ENCODE measurements around the gene POU1F1. TPM values are rescaled to one million over a fixed set of nuclear protein-coding genes. Genes with fewer than 3 reads are reported as not detected.

The POU1F1 gene
- total and polyA plus RNA-seq, 2 of the 8 experiments (the other 6 are each of a cell fraction or from before 2014, with no cell fraction given): not detected

GRCh38 chr3:87246662-87247429 lies 29.5 kb downstream of the POU1F1 start:
- H2BK12ac ChIP-seq (ENCODE audit: low read depth, low read length): no peak overlapping the region
- H2AFZ ChIP-seq (ENCODE audit: low read length): no peak overlapping the region
- WGBS, 2 experiments (ENCODE audit: extremely low coverage in 1 of 2, insufficient coverage in 1 of 2, insufficient read length in 1 of 2, insufficient replicate concordance in 2 of 2, low coverage in 1 of 2, low lambda C conversion rate in 2 of 2, missing lambda C conversion rate in 1 of 2): 83% methylated on average over 3 of the region's 3 CpGs; no CpG with 5 or more reads in 1 of the 2 experiments
- no peak overlapping the region for H3K23ac ChIP-seq (ENCODE audit: insufficient read length)
- peaks cover 0 to 1% (median 0%) of the 10 kb centered on the region in 4 experiments; a peak in 1 of 7 replicates for H3K27me3 ChIP-seq (replicated peaks in 1 of 4; ENCODE audit: control insufficient read depth in 3 of 4, extremely low read depth in 1 of 4, insufficient read depth in 3 of 4, low read length in 3 of 4)
- no peak overlapping the region for H2BK20ac ChIP-seq (ENCODE audit: low read length)
- no peak overlapping the region for H4K91ac ChIP-seq (replicated peaks; ENCODE audit: insufficient read length, low read length)
- no peak for FAIRE-seq
- no peaks in the 10 kb centered on the region for H3K9me3 ChIP-seq (ENCODE audit: insufficient read depth in 2 of 2, low read depth in 1 of 2, low read length in 1 of 2)
- no peak overlapping the region for H2AK5ac ChIP-seq (ENCODE audit: low read depth, low read length)
- no peak overlapping the region for H2BK120ac ChIP-seq (replicated peaks; ENCODE audit: low read depth, low read length)
- DNase-seq (ENCODE audit: low read depth in 1 of 2, low spot score in 2 of 2): no peak
- H2BK15ac ChIP-seq (ENCODE audit: low read length): no peak overlapping the region
- no peak overlapping the region for H3K56ac ChIP-seq (replicated peaks; ENCODE audit: insufficient read length, low read depth, low read length)
- no peak overlapping the region for H3K4ac ChIP-seq (replicated peaks; ENCODE audit: insufficient read length, low read depth, low read length)
- no peak overlapping the region for H3K18ac ChIP-seq (ENCODE audit: extremely low read depth, low read length)
- CTCF ChIA-PET (ENCODE audit: partially characterized antibody): interaction anchor here (0.7 to 2.1 kb wide), 3 partner anchors 12 to 1215 kb away, joined by 3 to 7 read pairs (median 5); no protein-coding TSS in a partner anchor
- H3K9ac ChIP-seq (replicated peaks in 1 of 4; ENCODE audit: extremely low read depth in 1 of 4, low read depth in 3 of 4, low read length in 3 of 4): no peak overlapping the region
- no peak overlapping the region for H3K4me3 ChIP-seq (ENCODE audit: extremely low read depth in 1 of 4, insufficient read depth in 2 of 4, low read depth in 3 of 4, low read length in 4 of 4)
- H4K20me1 ChIP-seq (replicated peaks in 1 of 2; ENCODE audit: control insufficient read depth in 1 of 2, insufficient read depth in 2 of 2, low read length in 2 of 2): no peaks in the 10 kb centered on the region
- no peak overlapping the region for H4K5ac ChIP-seq (ENCODE audit: insufficient read length, low read depth, low read length)
- H3K79me1 ChIP-seq (ENCODE audit: low read depth, low read length): no peaks in the 10 kb centered on the region
- H4K8ac ChIP-seq (ENCODE audit: extremely low read depth, insufficient read depth, low read length): no peak overlapping the region
- no peak overlapping the region for H2BK5ac ChIP-seq (ENCODE audit: low read depth, low read length)
- H3K14ac ChIP-seq (ENCODE audit: insufficient read length): no peak overlapping the region
- H3K4me2 ChIP-seq (ENCODE audit: insufficient read depth in 1 of 2, low read depth in 2 of 2, low read length in 2 of 2): no peak overlapping the region
- H3K23me2 ChIP-seq (ENCODE audit: low read depth, low read length): no peaks in the 10 kb centered on the region
- peaks cover 0 to 39% (median 7%) of the 10 kb centered on the region in 4 experiments; a peak in 4 of 8 replicates for H3K36me3 ChIP-seq (ENCODE audit: control insufficient read depth in 2 of 4, insufficient read depth in 4 of 4, low read length in 3 of 4)
- H3K4me1 ChIP-seq (replicated peaks in 1 of 4; ENCODE audit: control insufficient read depth in 3 of 4, insufficient read depth in 4 of 4, low read length in 3 of 4): no peaks in the 10 kb centered on the region
- POLR2A ChIA-PET (ENCODE audit: partially characterized antibody): no interaction called here
- no peak overlapping the region for H3K27ac ChIP-seq (ENCODE audit: low read depth, low read length)
- H3K79me2 ChIP-seq (ENCODE audit: control insufficient read depth in 1 of 2, insufficient read depth in 2 of 2, low read length in 2 of 2): peaks cover 0 to 20% of the 10 kb centered on the region in 2 experiments; a peak in 2 of 4 replicates
- no peak for TF ChIP-seq BACH1 (IDR thresholded peaks at IDR 0.05; ENCODE audit: low read length)
- TF ChIP-seq MAFK (IDR thresholded peaks at IDR 0.05; ENCODE audit: low read depth, low read length): no peak
- TF ChIP-seq, protein P1, sequence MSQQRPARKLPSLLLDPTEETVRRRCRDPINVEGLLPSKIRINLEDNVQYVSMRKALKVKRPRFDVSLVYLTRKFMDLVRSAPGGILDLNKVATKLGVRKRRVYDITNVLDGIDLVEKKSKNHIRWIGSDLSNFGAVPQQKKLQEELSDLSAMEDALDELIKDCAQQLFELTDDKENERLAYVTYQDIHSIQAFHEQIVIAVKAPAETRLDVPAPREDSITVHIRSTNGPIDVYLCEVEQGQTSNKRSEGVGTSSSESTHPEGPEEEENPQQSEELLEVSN (IDR thresholded peaks at IDR 0.05): no peak
- no peak for TF ChIP-seq JUND (IDR thresholded peaks at IDR 0.05; ENCODE audit: low read length)
- TF ChIP-seq POU5F1 (IDR thresholded peaks at IDR 0.05; ENCODE audit: low read depth, low read length): no peak
- TF ChIP-seq EP300 (IDR thresholded peaks at IDR 0.05; ENCODE audit: borderline replicate concordance in 1 of 2, low read depth in 2 of 2, low read length in 2 of 2): no peak
- no peak for TF ChIP-seq SUZ12 (IDR thresholded peaks at IDR 0.05; ENCODE audit: low read length)
- no peak for TF ChIP-seq CHD2 (IDR thresholded peaks at IDR 0.05; ENCODE audit: low read length)
- TF ChIP-seq CBX5 (IDR thresholded peaks at IDR 0.05; ENCODE audit: low read depth, low read length): no peak
- TF ChIP-seq USF2 (IDR thresholded peaks at IDR 0.05; ENCODE audit: low read length): no peak
- no peak for TF ChIP-seq TAF7 (optimal IDR thresholded peaks at IDR 0.05; ENCODE audit: borderline replicate concordance, low read depth, low read length)
